DND-41 (cell line): ENCODE data around the gene RGMA.
"Not testable (repeated sequence)": the region's sequence is repeated elsewhere in the genome, so short reads cannot be mapped to it uniquely, and the experiment has no call there.

ENCODE experiments used
- ATAC-seq: fragments of 200-7000 bp; cut with Tn5 transposase; 3 replicates; pipeline ENCODE4 v1.9.1; 2021; ENCODE audit warnings: low read depth; ENCODE audit not compliant: insufficient read depth
- DNase-seq: peaks from one replicate; pipeline ENCODE4 v3.0.0-alpha.2; 2020
- H2AFZ ChIP-seq: 2 replicates; pipeline ENCODE4 v1.6.0; 2012; ENCODE audit warnings: low read depth, low read length
- H3K27ac ChIP-seq: 2 replicates; pipeline ENCODE4 v1.5.1; 2012; ENCODE audit warnings: low read length, inconsistent platforms
- H3K27me3 ChIP-seq: fragments of 200-600 bp; sonication (generic); 2 replicates; pipeline ENCODE4 v1.6.0; 2012; ENCODE audit warnings: low read length, mild to moderate bottlenecking, inconsistent platforms; ENCODE audit not compliant: insufficient read depth, poor library complexity
- H3K36me3 ChIP-seq: 2 replicates; pipeline ENCODE4 v1.5.1; 2012; ENCODE audit warnings: low read length, inconsistent platforms; ENCODE audit not compliant: insufficient read depth
- H3K4me1 ChIP-seq: 2 replicates; pipeline ENCODE4 v1.5.1; 2012; ENCODE audit warnings: mild to moderate bottlenecking, low read length; ENCODE audit not compliant: insufficient read depth
- H3K4me2 ChIP-seq: 2 replicates; pipeline ENCODE4 v1.6.0; 2012; ENCODE audit warnings: mild to moderate bottlenecking, moderate library complexity, low read length, inconsistent platforms; ENCODE audit not compliant: insufficient read depth
- H3K4me3 ChIP-seq, 2 experiments: fragments of 200-600 bp in 1 of 2; shearing (Covaris generic) in 1 of 2; 2 replicates each; pipeline ENCODE4 v1.5.1; 2012 to 2016; ENCODE audit warnings: inconsistent platforms in 2 of 2, low read length in 2 of 2, mild to moderate bottlenecking in 2 of 2, low read depth in 1 of 2, moderate library complexity in 1 of 2
- H3K79me2 ChIP-seq: 2 replicates; pipeline ENCODE4 v1.6.0; 2012; ENCODE audit warnings: low read length, inconsistent platforms; ENCODE audit not compliant: insufficient read depth
- H3K9ac ChIP-seq: 2 replicates; pipeline ENCODE4 v1.6.0; 2012; ENCODE audit warnings: low read depth, mild to moderate bottlenecking, inconsistent platforms, low read length, moderate library complexity
- H3K9me3 ChIP-seq: 2 replicates; pipeline ENCODE4 v1.5.1; 2012; ENCODE audit warnings: low read length, moderate library complexity, mild to moderate bottlenecking, inconsistent platforms; ENCODE audit not compliant: insufficient read depth, severe bottlenecking
- H4K20me1 ChIP-seq: 2 replicates; pipeline ENCODE4 v1.6.0; 2012; ENCODE audit warnings: low read length; ENCODE audit not compliant: insufficient read depth
- EZH2 ChIP-seq: IDR thresholded peaks from 3 replicates; pipeline ENCODE4 v1.6.1; 2012; ENCODE audit warnings: borderline replicate concordance, low read depth, mild to moderate bottlenecking, moderate library complexity, low read length, inconsistent platforms; ENCODE audit not compliant: severe bottlenecking
- TF ChIP-seq, protein P1 (sequence below): IDR thresholded peaks from 2 replicates; pipeline ENCODE4 v1.5.1; 2012; ENCODE audit warnings: borderline replicate concordance, low read length, moderate library complexity, mild to moderate bottlenecking; ENCODE audit not compliant: poor library complexity, severe bottlenecking; ENCODE audit errors: extremely low read depth

RGMA gene

DNA sequence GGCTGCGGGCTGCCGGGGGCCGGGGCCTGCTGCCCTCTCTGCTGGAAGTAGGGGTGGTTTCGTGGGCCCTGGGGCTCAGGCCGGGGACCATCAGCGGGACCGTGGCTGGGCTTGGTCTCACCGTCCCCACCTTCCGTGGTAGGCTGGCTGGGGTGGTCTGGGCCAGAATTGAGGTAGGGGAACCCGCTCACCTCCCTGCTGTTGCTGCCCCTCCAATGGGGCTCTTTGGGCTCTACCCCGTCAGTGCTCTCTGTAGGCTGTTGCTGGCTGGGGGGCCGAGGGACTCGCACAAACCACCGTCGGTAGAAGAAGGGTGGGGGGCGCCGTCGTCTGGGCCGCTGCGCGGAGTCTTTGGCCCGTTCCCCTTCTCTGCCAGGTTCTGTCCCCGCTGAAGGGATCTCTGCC, 23.4 kb downstream of the RGMA start:
- H3K4me2 ChIP-seq, result no peak overlapping the region
- H3K9ac ChIP-seq, result no peak overlapping the region
- no peaks in the 10 kb centered on the region for H3K27me3 ChIP-seq
- H3K79me2 ChIP-seq, result peaks cover 30% of the 10 kb centered on the region; the same call in 1 of the 2 replicates
- H3K4me3 ChIP-seq, result no peak overlapping the region
- peaks cover 3% of the 10 kb centered on the region; the same call in 1 of the 2 replicates for H4K20me1 ChIP-seq
- DNase-seq, result no peak
- H3K27ac ChIP-seq, result no peak overlapping the region
- H3K36me3 ChIP-seq, result peaks cover 22% of the 10 kb centered on the region
- TF ChIP-seq EZH2, result no peak
- TF ChIP-seq, protein P1, sequence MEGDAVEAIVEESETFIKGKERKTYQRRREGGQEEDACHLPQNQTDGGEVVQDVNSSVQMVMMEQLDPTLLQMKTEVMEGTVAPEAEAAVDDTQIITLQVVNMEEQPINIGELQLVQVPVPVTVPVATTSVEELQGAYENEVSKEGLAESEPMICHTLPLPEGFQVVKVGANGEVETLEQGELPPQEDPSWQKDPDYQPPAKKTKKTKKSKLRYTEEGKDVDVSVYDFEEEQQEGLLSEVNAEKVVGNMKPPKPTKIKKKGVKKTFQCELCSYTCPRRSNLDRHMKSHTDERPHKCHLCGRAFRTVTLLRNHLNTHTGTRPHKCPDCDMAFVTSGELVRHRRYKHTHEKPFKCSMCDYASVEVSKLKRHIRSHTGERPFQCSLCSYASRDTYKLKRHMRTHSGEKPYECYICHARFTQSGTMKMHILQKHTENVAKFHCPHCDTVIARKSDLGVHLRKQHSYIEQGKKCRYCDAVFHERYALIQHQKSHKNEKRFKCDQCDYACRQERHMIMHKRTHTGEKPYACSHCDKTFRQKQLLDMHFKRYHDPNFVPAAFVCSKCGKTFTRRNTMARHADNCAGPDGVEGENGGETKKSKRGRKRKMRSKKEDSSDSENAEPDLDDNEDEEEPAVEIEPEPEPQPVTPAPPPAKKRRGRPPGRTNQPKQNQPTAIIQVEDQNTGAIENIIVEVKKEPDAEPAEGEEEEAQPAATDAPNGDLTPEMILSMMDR, result no peak
- no peak overlapping the region for H2AFZ ChIP-seq
- peaks cover 8% of the 10 kb centered on the region for H3K4me1 ChIP-seq
- ATAC-seq, result no peak
- no peaks in the 10 kb centered on the region for H3K9me3 ChIP-seq

- H3K4me3 ChIP-seq, result no peak overlapping the region
- TF ChIP-seq, protein P1, result no peak
- H3K36me3 ChIP-seq, result peaks cover 25% of the 10 kb centered on the region
- H3K9ac ChIP-seq, result no peak overlapping the region
- DNase-seq (no peak), ATAC-seq (no peak)
- no peaks in the 10 kb centered on the region for H3K9me3 ChIP-seq
- H3K4me2 ChIP-seq, result no peak overlapping the region
- peaks cover 3% of the 10 kb centered on the region; the same call in 1 of the 2 replicates for H4K20me1 ChIP-seq
- no peaks in the 10 kb centered on the region for H3K27me3 ChIP-seq
- peaks cover 33% of the 10 kb centered on the region; the same call in 1 of the 2 replicates for H3K79me2 ChIP-seq
- peaks cover 13% of the 10 kb centered on the region for H3K4me1 ChIP-seq
- H2AFZ ChIP-seq, result no peak overlapping the region
- H3K27ac ChIP-seq, result no peak overlapping the region
Observed at GRCh38 chr15:93063796-93064690, 25.0 kb downstream of the RGMA start.

DNA sequence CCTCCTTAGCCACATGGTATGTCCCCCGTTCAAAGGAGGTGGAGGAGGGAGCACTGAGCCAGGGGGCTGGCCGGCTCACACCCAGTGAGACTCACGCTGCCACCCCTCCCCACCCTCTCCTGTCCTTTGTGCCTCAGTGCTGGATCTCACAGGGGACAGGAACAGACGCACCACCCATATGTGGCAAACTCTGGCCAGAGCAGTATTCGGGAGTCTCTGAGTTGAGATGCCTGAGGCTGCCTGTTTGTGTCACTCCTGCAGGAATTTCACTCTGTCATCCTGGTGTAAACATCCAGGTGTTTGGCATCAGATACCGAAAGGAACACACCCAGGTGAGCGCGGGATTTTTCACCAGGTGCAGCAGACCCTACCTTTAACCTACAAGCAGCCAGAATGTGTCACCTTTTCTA, 25.7 kb downstream of the RGMA start:
- Histone ChIP-seq H3K36me3 (peaks cover 24% of the 10 kb centered on the region), H2AFZ (no peak overlapping the region), H3K9me3 (no peaks in the 10 kb centered on the region), H3K27me3 (no peaks in the 10 kb centered on the region), H4K20me1 (peaks cover 3% of the 10 kb centered on the region; the same call in 1 of the 2 replicates), H3K9ac (no peak overlapping the region), H3K4me3 (no peak overlapping the region), H3K4me2 (no peak overlapping the region), H3K4me1 (peaks cover 13% of the 10 kb centered on the region), H3K27ac (no peak overlapping the region), H3K79me2 (peaks cover 31% of the 10 kb centered on the region; the same call in 1 of the 2 replicates)
- TF ChIP-seq, protein P1, result no peak
- no peak for TF ChIP-seq EZH2
- no peak for DNase-seq
- ATAC-seq, result no peak

DNA sequence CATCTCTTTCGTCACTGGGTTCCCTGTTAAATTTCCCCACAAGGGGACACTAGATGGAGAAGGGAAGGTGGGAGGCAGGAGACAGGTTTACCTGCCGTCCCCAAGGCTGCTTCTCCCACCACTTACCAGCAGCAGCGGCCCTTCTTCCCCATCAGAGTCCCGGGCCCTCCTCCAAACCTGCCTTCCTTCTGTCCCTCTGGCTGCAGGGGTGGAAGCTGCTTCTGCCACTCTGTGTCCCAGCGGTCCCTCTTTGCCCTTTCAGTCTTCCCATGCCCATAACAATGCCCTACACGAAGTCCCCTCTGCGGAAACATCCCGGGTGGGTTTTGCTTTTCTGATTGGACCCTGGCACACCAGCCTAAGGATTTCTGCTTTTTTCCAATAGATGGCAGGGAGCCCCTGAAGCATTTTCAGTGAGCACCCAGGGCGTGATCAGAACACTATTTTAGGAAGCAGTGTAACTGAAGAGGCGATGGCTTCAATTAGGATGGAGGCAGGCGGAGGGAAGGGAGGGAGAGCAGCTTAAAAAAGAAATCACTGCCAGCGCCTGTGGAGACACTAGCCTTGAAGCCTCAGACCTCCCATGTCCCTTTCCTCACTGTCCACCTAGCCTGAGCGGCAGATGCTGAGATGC, 26.3 kb downstream of the RGMA start:
- not testable (repeated sequence) for ATAC-seq, H4K20me1 ChIP-seq, H3K27me3 ChIP-seq, H3K9me3 ChIP-seq, H3K27ac ChIP-seq, DNase-seq, H3K9ac ChIP-seq, H2AFZ ChIP-seq, H3K4me2 ChIP-seq, H3K4me3 ChIP-seq
- Histone ChIP-seq H3K79me2 (peaks cover 30% of the 10 kb centered on the region; the same call in 1 of the 2 replicates), H3K4me1 (peaks cover 13% of the 10 kb centered on the region), H3K36me3 (peaks cover 23% of the 10 kb centered on the region)
